Stimulated activated CD8-positive, alpha-beta memory T cell treated with anti-CD3 and anti-CD28 coated beads, Interleukin-7, amount 100 ng/mL, for 48 hours (primary cell): ENCODE measurements around the gene TRAM2.
A peak's percentile ranks its signal among the peaks of the same experiment; 100 is the strongest.

Source experiments
- DNase-seq, 2 donors: peaks; one replicate each; pipeline ENCODE4 v3.0.0-alpha.2; 2020; ENCODE audit warnings: low read depth in 1 of 2; ENCODE audit errors: extremely low read depth in 1 of 2

TRAM2 gene

GRCh38 chr6:52595000-52595795, 18.3 kb upstream of the TRAM2 start:
- no peak for DNase-seq

GRCh38 chr6:52594221-52594620, 17.4 kb upstream of the TRAM2 start:
- DNase-seq: no peak

GRCh38 chr6:52591832-52592231, 15.0 kb upstream of the TRAM2 start:
- DNase-seq: no peak

- DNase-seq: no peak
Measured at GRCh38 chr6:52590152-52590891, 13.5 kb upstream of the TRAM2 start.

- DNase-seq: no peak
Measured at GRCh38 chr6:52588710-52589091, 11.8 kb upstream of the TRAM2 start.

GRCh38 chr6:52588087-52588709, 11.3 kb upstream of the TRAM2 start:
- no peak for DNase-seq

- DNase-seq: no peak
Measured at GRCh38 chr6:52587001-52587400, 10.1 kb upstream of the TRAM2 start.

- DNase-seq: no peak
Measured at GRCh38 chr6:52584203-52584602, 7.3 kb upstream of the TRAM2 start.

GRCh38 chr6:52582996-52583395, 6.1 kb upstream of the TRAM2 start:
- DNase-seq: no peak

- DNase-seq: no peak
Measured at GRCh38 chr6:52582446-52582845, 5.6 kb upstream of the TRAM2 start.

GRCh38 chr6:52580905-52581304, 4.0 kb upstream of the TRAM2 start:
- no peak for DNase-seq

GRCh38 chr6:52579006-52579660, 2.3 kb upstream of the TRAM2 start:
- no peak for DNase-seq

GRCh38 chr6:52577778-52578463, 1.1 kb upstream of the TRAM2 start:
- no peak for DNase-seq

- DNase-seq: peak; percentile 38 to 52
Measured at GRCh38 chr6:52576392-52577021, 353 bp downstream of the TRAM2 start.

- no peak for DNase-seq
Measured at GRCh38 chr6:52576054-52576391, 837 bp downstream of the TRAM2 start.

GRCh38 chr6:52575502-52575892, 1.4 kb downstream of the TRAM2 start:
- DNase-seq: no peak

GRCh38 chr6:52574709-52575501, 2.0 kb downstream of the TRAM2 start:
- peak; percentile 21 to 46 for DNase-seq

- DNase-seq: no peak
Measured at GRCh38 chr6:52573295-52573694, 3.6 kb downstream of the TRAM2 start.

- no peak for DNase-seq
Measured at GRCh38 chr6:52572536-52572935, 4.3 kb downstream of the TRAM2 start.
